HL-60 (cell line): ENCODE measurements around the gene RPS6KA3.

Experiments used
- GABPA ChIP-seq: IDR thresholded peaks from 2 replicates; pipeline ENCODE4 v1.6.1; 2012; ENCODE audit warnings: low read depth
- POLR2AphosphoS5 ChIP-seq: IDR thresholded peaks from 2 replicates; pipeline ENCODE4 v1.6.1; 2012; ENCODE audit warnings: low read depth
- TF ChIP-seq, protein P1 (sequence below): IDR thresholded peaks from one replicate; pipeline ENCODE4 v1.5.1; 2011; ENCODE audit warnings: low read length, control low read depth, inconsistent platforms; ENCODE audit not compliant: insufficient read depth

DNA sequence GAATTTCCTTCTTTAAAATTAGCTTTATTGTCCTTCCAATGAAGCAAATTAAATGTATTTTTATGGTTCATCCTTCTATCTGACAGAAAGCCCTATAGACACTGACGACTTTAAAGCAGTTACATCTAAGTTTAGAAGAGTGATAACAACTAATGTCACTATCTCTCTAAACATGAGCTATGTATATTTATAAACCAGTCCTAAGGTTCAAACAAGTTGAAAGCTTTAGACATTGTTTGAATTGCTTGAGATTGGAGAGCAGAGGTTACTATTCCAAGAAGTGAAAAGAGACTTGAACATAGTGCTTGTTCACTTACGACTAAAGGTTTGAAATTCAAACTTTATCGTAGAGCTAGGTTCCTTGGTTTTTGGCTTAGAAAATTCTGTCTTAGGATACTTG, 94.8 kb downstream of the RPS6KA3 start:
- TF ChIP-seq, protein P1, sequence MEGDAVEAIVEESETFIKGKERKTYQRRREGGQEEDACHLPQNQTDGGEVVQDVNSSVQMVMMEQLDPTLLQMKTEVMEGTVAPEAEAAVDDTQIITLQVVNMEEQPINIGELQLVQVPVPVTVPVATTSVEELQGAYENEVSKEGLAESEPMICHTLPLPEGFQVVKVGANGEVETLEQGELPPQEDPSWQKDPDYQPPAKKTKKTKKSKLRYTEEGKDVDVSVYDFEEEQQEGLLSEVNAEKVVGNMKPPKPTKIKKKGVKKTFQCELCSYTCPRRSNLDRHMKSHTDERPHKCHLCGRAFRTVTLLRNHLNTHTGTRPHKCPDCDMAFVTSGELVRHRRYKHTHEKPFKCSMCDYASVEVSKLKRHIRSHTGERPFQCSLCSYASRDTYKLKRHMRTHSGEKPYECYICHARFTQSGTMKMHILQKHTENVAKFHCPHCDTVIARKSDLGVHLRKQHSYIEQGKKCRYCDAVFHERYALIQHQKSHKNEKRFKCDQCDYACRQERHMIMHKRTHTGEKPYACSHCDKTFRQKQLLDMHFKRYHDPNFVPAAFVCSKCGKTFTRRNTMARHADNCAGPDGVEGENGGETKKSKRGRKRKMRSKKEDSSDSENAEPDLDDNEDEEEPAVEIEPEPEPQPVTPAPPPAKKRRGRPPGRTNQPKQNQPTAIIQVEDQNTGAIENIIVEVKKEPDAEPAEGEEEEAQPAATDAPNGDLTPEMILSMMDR, result no peak
- TF ChIP-seq POLR2AphosphoS5, result no peak
- no peak for TF ChIP-seq GABPA
